PC-9 (cell line): ENCODE results near the gene TBC1D8.

Experiments
- CTCF ChIP-seq: fragments of 200-600 bp; sonication (generic); conservative IDR thresholded peaks from 2 replicates; pipeline ENCODE4 v1.6.1; 2017; ENCODE audit warnings: mixed run types, antibody characterized with exemption, mild to moderate bottlenecking, moderate library complexity
- EZH2 ChIP-seq: fragments of 200-600 bp; sonication (generic); IDR thresholded peaks from 2 replicates; pipeline ENCODE4 v1.8.0; 2017; ENCODE audit warnings: antibody characterized with exemption, low read depth

- TF ChIP-seq CTCF (no peak), EZH2 (no peak)
Measured at GRCh38 chr2:101175991-101176390, 24.8 kb upstream of the TBC1D8 start.
